Ovary (tissue), 9 donors: Measurements from ENCODE around the gene HTN1. TPM values are rescaled to one million over a fixed set of nuclear protein-coding genes. Genes with fewer than 3 reads are reported as not detected.
"Not testable (repeated sequence)": the region's sequence is repeated elsewhere in the genome, so short reads cannot be mapped to it uniquely, and the experiment has no call there.

ENCODE experiments used
- DNase-seq, 5 donors: peaks; one replicate each; pipeline ENCODE4 v3.0.0-alpha.2; 2019 to 2020
- H3K27ac ChIP-seq, 2 donors: fragments of 200-600 bp; one replicate each; pipeline versions ENCODE4 v1.5.1 to v1.8.0; 2019 to 2022
- H3K27me3 ChIP-seq: fragments of 200-600 bp; one replicate; pipeline ENCODE4 v1.8.0; 2022
- H3K36me3 ChIP-seq: fragments of 200-600 bp; sonication (generic); one replicate; pipeline ENCODE4 v1.5.1; 2019
- H3K4me1 ChIP-seq: one replicate; pipeline ENCODE4 v1.8.1; 2013; ENCODE audit warnings: mild to moderate bottlenecking, moderate library complexity; ENCODE audit not compliant: insufficient read depth
- H3K4me3 ChIP-seq: fragments of 200-600 bp; sonication (generic); one replicate; pipeline ENCODE4 v1.5.1; 2017
- H3K9me3 ChIP-seq, 2 donors: fragments of 200-600 bp in 1 of 2; sonication (generic) in 1 of 2; one replicate each; pipeline versions ENCODE4 v1.5.1 to v1.8.1; 2013 to 2019; ENCODE audit warnings: mild to moderate bottlenecking in 1 of 2, moderate library complexity in 1 of 2
- CTCF ChIP-seq, 3 donors: fragments of 450-650 bp in 2 of 3; fragments of 200-600 bp in 1 of 3; IDR thresholded peaks; one replicate each; pipeline versions ENCODE4 v1.5.1 to v1.8.0; 2016 to 2022; ENCODE audit warnings: antibody characterized with exemption in 3 of 3, mild to moderate bottlenecking in 1 of 3
- EP300 ChIP-seq: sonication (generic); formaldehyde crosslinking; IDR thresholded peaks from one replicate; pipeline ENCODE4 v1.6.1; 2017; ENCODE audit warnings: antibody characterized with exemption
- POLR2A ChIP-seq: fragments of 450-650 bp; IDR thresholded peaks from one replicate; pipeline ENCODE4 v1.6.1; 2017; ENCODE audit warnings: antibody characterized with exemption, mild to moderate bottlenecking, moderate library complexity
- WGBS, 3 donors: extraction: QIAGEN DNeasy Blood & Tissue Kit in 1 of 3; methylation state at CpG; one replicate each; pipeline versions ENCODE4 v1.1.5 to v1.1.7; 2013 to 2017; 5-methylcytosine and 5-hydroxymethylcytosine counted together
- intact Hi-C, 4 donors: fragments of 100-400 bp; cut with DNase I; formaldehyde crosslinking; loops; one replicate each; pipeline versions ENCODE4 v1.11.0 to v1.15.1; 2022 to 2023
- polyA plus RNA-seq, 2 donors: library from polyadenylated mRNA; stranded (reverse); fragments of 200-250 nt in 1 of 2; fragments of 350-450 nt in 1 of 2; fragmentation: Illumina TruSeq in 1 of 2; extraction: RNeasy Lipid Tissue Mini Kit (QIAGEN cat#74804) in 1 of 2; gene quantifications; one replicate each; pipeline ENCODE4 v1.2.3, GENCODE V29; 2013 to 2014
- total RNA-seq, 7 donors: library from RNA; depleted of rRNA in 2 of 7; stranded (reverse); fragments of >200 nt in 2 of 7; fragmentation: NEBNext Ultra II Directional in 3 of 7; extraction: Animal tissue kit (Norgen Biotek cat#: 25700) in 3 of 7; gene quantifications; one replicate each; pipeline versions ENCODE4 v1.1.0 to v1.2.4, GENCODE V29; 2016 to 2023
- donor health status: DM: no; HTN: no; CAD: no; lungs with moderate emphysema.
- donor health status: DM: no; HTN: no; CAD: no.
- donor health status: Bipolar disorder and iron deficiency.
- donor health status: DM: yes; HTN: yes; CAD: no.
- donor health status: DM: no; HTN: no; CAD: no.
- donor health status: DM: yes; HTN: yes; CAD: no.

Gene HTN1
- total and polyA plus RNA-seq, 9 donors, result not detected

GRCh38 chr4:70027011-70027410 lies 23.2 kb upstream of the HTN1 start:
- intact Hi-C loops, result no loop called here
- no peak for TF ChIP-seq CTCF (IDR thresholded peaks at IDR 0.05)
- TF ChIP-seq POLR2A, result no peak
- TF ChIP-seq EP300, result no peak
- Histone ChIP-seq H3K36me3 (no peaks in the 10 kb centered on the region), H3K4me3 (no peak overlapping the region), H3K9me3 (no peaks in the 10 kb centered on the region), H3K4me1 (no peaks in the 10 kb centered on the region), H3K27ac (no peak overlapping the region), H3K27me3 (no peaks in the 10 kb centered on the region)
- 79 to 85% (median 83%) methylated on average over 5 of the region's 5 CpGs for WGBS, 3 donors
- DNase-seq, result no peak

- H3K4me1 ChIP-seq, H3K36me3 ChIP-seq, H3K27ac ChIP-seq, H3K27me3 ChIP-seq, H3K9me3 ChIP-seq, H3K4me3 ChIP-seq, intact Hi-C loops, DNase-seq: not testable (repeated sequence)
- 78 to 85% (median 83%) methylated on average over 6 to 7 of the region's 7 CpGs for whole genome bisulfite sequencing, 3 donors
Measured at GRCh38 chr4:70028159-70028558, 22.1 kb upstream of the HTN1 start, which contains the start of gene HTN3. Gene HTN3 (plus strand): TSS chr4:70028459. CDS start chr4:70030741, 2,282 bp downstream.

- 89 to 90% (median 89%) methylated on average over 17 to 18 of the region's 18 CpGs for WGBS, 3 donors
- DNase-seq, result not testable (repeated sequence)
Measured at GRCh38 chr4:70037559-70037958, 12.7 kb upstream of the HTN1 start.

GRCh38 chr4:70039928-70040327 lies 10.3 kb upstream of the HTN1 start:
- H3K4me3 ChIP-seq, H3K9me3 ChIP-seq, intact Hi-C loops, H3K27ac ChIP-seq, H3K27me3 ChIP-seq, H3K36me3 ChIP-seq, DNase-seq, H3K4me1 ChIP-seq: not testable (repeated sequence)

More at GRCh38 chr4:70037559-70037958, 12.7 kb upstream of the HTN1 start:
- H3K4me1 ChIP-seq, intact Hi-C loops, H3K9me3 ChIP-seq, H3K27ac ChIP-seq, H3K36me3 ChIP-seq, H3K27me3 ChIP-seq, H3K4me3 ChIP-seq: not testable (repeated sequence)

GRCh38 chr4:70041652-70042286 lies 8.5 kb upstream of the HTN1 start:
- Histone ChIP-seq H3K36me3 (no peaks in the 10 kb centered on the region), H3K4me3 (no peak overlapping the region), H3K27ac (no peak overlapping the region), H3K9me3 (no peaks in the 10 kb centered on the region), H3K27me3 (no peaks in the 10 kb centered on the region), H3K4me1 (no peaks in the 10 kb centered on the region)
- DNase-seq, result no peak
- no peak for TF ChIP-seq CTCF (IDR thresholded peaks at IDR 0.05)
- no peak for TF ChIP-seq POLR2A
- TF ChIP-seq EP300, result no peak
- 85 to 91% (median 87%) methylated on average over 7 of the region's 7 CpGs for WGBS, 3 donors
- intact Hi-C loops, result no loop called here

GRCh38 chr4:70056534-70056933 lies 6.3 kb downstream of the HTN1 start:
- intact Hi-C loops, H3K27ac ChIP-seq, H3K36me3 ChIP-seq, H3K4me3 ChIP-seq, H3K9me3 ChIP-seq, DNase-seq, H3K27me3 ChIP-seq, H3K4me1 ChIP-seq: not testable (repeated sequence)
- 36 to 91% (median 78%) methylated on average over 1 of the region's 1 CpG for WGBS, 3 donors
